B cell (primary cell): ENCODE results near the gene TECPR2. TPM values are rescaled to one million over a fixed set of nuclear protein-coding genes. Genes with fewer than 3 reads are reported as not detected.

Experiments used
- ATAC-seq: fragments of 200-7000 bp; cut with Tn5 transposase; one replicate; pipeline ENCODE4 v1.10.0; 2021; ENCODE audit warnings: low read depth, mild to moderate bottlenecking, moderate number of reproducible peaks, moderate library complexity
- CTCF ChIA-PET: fragments of 350-600 bp; sonication (Branson Sonifier 250); formaldehyde crosslinking; loops from one replicate; lab custom pipeline; 2021; ENCODE audit warnings: antibody characterized with exemption, inconsistent platforms; lab: Charles Lee
- POLR2A ChIA-PET: fragments of 350-600 bp; sonication (Branson Sonifier 250); formaldehyde crosslinking; loops from one replicate; lab custom pipeline; 2021; ENCODE audit warnings: antibody characterized with exemption; lab: Charles Lee
- DNase-seq: peaks from one replicate; pipeline ENCODE4 v3.0.0; 2013
- H2AFZ ChIP-seq: 2 replicates; pipeline ENCODE4 v1.6.1; 2012; ENCODE audit warnings: mild to moderate bottlenecking, low read depth, low read length; ENCODE audit not compliant: insufficient read depth, poor library complexity, severe bottlenecking
- H3K27ac ChIP-seq, 2 donors: 1 replicate in 1 of 2; 2 replicates in 1 of 2; pipeline ENCODE4 v1.5.1; 2012 to 2013; ENCODE audit warnings: low read length in 2 of 2, mild to moderate bottlenecking in 2 of 2, moderate library complexity in 1 of 2
- H3K27me3 ChIP-seq, 4 experiments: fragments of 200-600 bp in 1 of 4; sonication (generic) in 1 of 4; replicated peaks in 1 of 4; 1 replicate in 2 of 4; 2 replicates in 2 of 4; pipeline versions ENCODE4 v1.6.1 to v1.7.0; 2013 to 2016; ENCODE audit warnings: low read length in 3 of 4, mild to moderate bottlenecking in 2 of 4, mixed read lengths in 1 of 4, moderate library complexity in 1 of 4; ENCODE audit not compliant: insufficient read depth in 4 of 4, control insufficient read depth in 3 of 4; ENCODE audit errors: control extremely low read depth in 1 of 4
- H3K36me3 ChIP-seq, 2 experiments: replicated peaks in 1 of 2; 1 replicate in 1 of 2; 2 replicates in 1 of 2; pipeline versions ENCODE4 v1.6.1 to v1.7.1; 2013; ENCODE audit warnings: low read length in 1 of 2; ENCODE audit not compliant: insufficient read depth in 2 of 2, control insufficient read depth in 1 of 2; ENCODE audit errors: control extremely low read depth in 1 of 2, extremely low read depth in 1 of 2
- H3K4me1 ChIP-seq, 2 donors: fragments of 200-600 bp in 1 of 2; sonication (generic) in 1 of 2; 1 replicate in 1 of 2; 2 replicates in 1 of 2; pipeline versions ENCODE4 v1.5.1 to v1.6.1; 2013 to 2017; ENCODE audit warnings: low read length in 2 of 2; ENCODE audit not compliant: control insufficient read depth in 2 of 2, insufficient read depth in 2 of 2
- H3K4me2 ChIP-seq: replicated peaks from 2 replicates; pipeline ENCODE3; 2012; ENCODE audit warnings: mild to moderate bottlenecking, low read depth, low read length; ENCODE audit not compliant: poor library complexity, severe bottlenecking
- H3K4me3 ChIP-seq, 5 experiments: fragments of 200-600 bp in 1 of 5; sonication (generic) in 1 of 5; 1 replicate in 3 of 5; 2 replicates in 2 of 5; pipeline versions ENCODE4 v1.5.1 to v1.7.0; 2011 to 2016; ENCODE audit warnings: low read length in 4 of 5, mild to moderate bottlenecking in 4 of 5, low read depth in 2 of 5, control low read depth in 1 of 5, moderate library complexity in 1 of 5; ENCODE audit not compliant: insufficient read depth in 1 of 5; ENCODE audit errors: control extremely low read depth in 1 of 5, extremely low read depth in 1 of 5
- H3K79me2 ChIP-seq: fragments of 200-600 bp; sonication (generic); one replicate; pipeline ENCODE4 v1.6.0; 2016; ENCODE audit warnings: low read length; ENCODE audit not compliant: control insufficient read depth, insufficient read depth
- H3K9ac ChIP-seq: fragments of 200-600 bp; sonication (generic); 2 replicates; pipeline ENCODE4 v1.6.1; 2017; ENCODE audit warnings: mild to moderate bottlenecking, low read length, moderate library complexity
- H3K9me3 ChIP-seq, 3 donors: one replicate each; pipeline versions ENCODE4 v1.6.1 to v1.7.1; 2013; ENCODE audit warnings: low read length in 2 of 3; ENCODE audit not compliant: control insufficient read depth in 2 of 3, insufficient read depth in 1 of 3; ENCODE audit errors: control extremely low read depth in 1 of 3
- H4K20me1 ChIP-seq: 2 replicates; pipeline ENCODE4 v1.6.0; 2012; ENCODE audit warnings: mild to moderate bottlenecking, low read length; ENCODE audit not compliant: insufficient read depth, control insufficient read depth, poor library complexity, severe bottlenecking
- H3K27ac Mint-ChIP-seq: one replicate; pipeline ENCODE4 v1.8.0; 2021; ENCODE audit warnings: mixed read lengths
- H3K27me3 Mint-ChIP-seq: one replicate; pipeline ENCODE4 v1.8.0; 2021; ENCODE audit warnings: mixed read lengths
- H3K4me1 Mint-ChIP-seq: one replicate; pipeline ENCODE4 v1.8.0; 2021; ENCODE audit warnings: mixed read lengths
- H3K4me3 Mint-ChIP-seq: one replicate; pipeline ENCODE4 v1.8.0; 2021; ENCODE audit warnings: mixed read lengths
- H3K9me3 Mint-ChIP-seq: one replicate; pipeline ENCODE4 v1.8.0; 2022; ENCODE audit warnings: mixed read lengths; ENCODE audit not compliant: insufficient read depth
- EZH2 ChIP-seq: IDR thresholded peaks from 2 replicates; pipeline ENCODE4 v1.6.1; 2012; ENCODE audit warnings: borderline replicate concordance, low read depth, mild to moderate bottlenecking, moderate library complexity, low read length; ENCODE audit not compliant: insufficient read depth, poor library complexity, severe bottlenecking
- WGBS: methylation state at CpG from one replicate; pipeline ENCODE4 v1.1.5; 2013; ENCODE audit warnings: missing lambda C conversion rate; ENCODE audit not compliant: insufficient coverage; 5-methylcytosine and 5-hydroxymethylcytosine counted together
- intact Hi-C: fragments of 100-400 bp; cut with micrococcal nuclease; formaldehyde crosslinking; loops from one replicate; pipeline ENCODE4 v1.10.0; 2022
- polyA plus RNA-seq: library from polyadenylated mRNA; depleted of rRNA; stranded (reverse); fragments of >200 nt; gene quantifications from 2 replicates; pipeline ENCODE4 v1.2.3, GENCODE V29; 2012
- total RNA-seq, 2 donors: library from RNA; stranded (reverse); fragments of 120-200 nt in 1 of 2; gene quantifications; 1 replicate in 1 of 2; 2 replicates in 1 of 2; pipeline versions ENCODE4 v1.2.3 to v1.2.4, GENCODE V29; 2013 to 2022
- TF ChIP-seq, protein P1 (sequence below): fragments of 200-600 bp; IDR thresholded peaks from one replicate; pipeline ENCODE4 v1.8.0; 2022; ENCODE audit warnings: antibody characterized with exemption, mild to moderate bottlenecking

TECPR2 gene
- total and polyA plus RNA-seq, 2 donors (not counting 1 experiment from before 2014, with no cell fraction given): 4.7 to 10.8 TPM

DNA sequence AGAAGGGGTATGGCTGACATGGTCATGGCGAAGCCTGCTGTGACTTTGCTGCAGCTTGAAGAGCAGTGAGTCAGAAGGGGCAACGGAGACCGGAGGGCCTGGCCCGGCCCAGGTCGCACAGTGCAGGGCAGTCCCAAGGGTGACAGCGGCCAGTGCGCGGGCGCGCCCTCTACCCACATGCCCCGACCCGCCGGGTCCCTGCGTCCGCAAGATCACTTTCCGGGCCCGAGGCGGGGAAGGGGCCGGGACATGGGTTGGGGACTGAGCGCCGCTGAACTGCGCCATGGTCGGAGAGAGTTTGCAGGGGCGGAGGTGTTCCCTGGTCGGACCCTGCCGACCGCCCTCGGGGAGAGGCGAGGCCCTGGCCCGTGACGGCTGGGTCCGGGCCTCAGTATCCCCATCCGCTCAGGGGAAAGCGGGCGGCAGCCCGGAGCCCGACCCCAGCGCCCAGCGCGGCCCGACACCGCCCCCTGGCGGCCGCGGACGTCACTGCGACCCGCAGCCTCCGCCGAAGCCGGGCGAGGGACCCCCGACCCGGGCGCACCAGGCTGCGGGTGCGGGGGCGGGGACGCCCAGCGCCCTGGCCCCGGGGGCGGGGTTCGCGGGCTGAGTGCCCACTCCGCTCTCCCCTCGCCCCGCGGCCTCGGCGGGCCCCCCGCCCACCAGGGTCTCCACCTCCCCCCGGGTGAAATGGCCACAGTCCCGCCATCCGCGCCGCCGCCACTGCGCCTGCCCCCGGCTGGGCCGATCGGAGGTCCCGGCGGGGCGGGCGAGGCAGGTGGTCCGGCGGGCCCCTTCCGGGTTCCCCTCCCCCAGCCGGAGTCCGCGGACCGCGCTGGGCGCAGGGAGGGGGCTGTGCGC, 154.0 kb downstream of the TECPR2 start:
- H3K9ac ChIP-seq: peak overlapping the region; percentile 72
- H3K27ac ChIP-seq: no peak overlapping the region
- CTCF ChIA-PET: interaction anchor here (0.8 to 7.3 kb wide), 16 partner anchors 8 to 203 kb away, joined by 3 to 118 read pairs (median 4); no protein-coding TSS in a partner anchor
- ATAC-seq (peak; percentile 89), DNase-seq (peak; percentile 74)
- peak overlapping the region; percentile 97 for H3K4me2 ChIP-seq
- H3K9me3 Mint-ChIP-seq: no peaks in the 10 kb centered on the region
- intact Hi-C loops: loop anchor here (5.0 kb wide), 1 partner anchor 554 kb away; the partner anchor contains the start of gene DYNC1H1
- peak overlapping the region in 4 of 5 experiments; percentile 33 to 64 (median 54) for H3K4me3 ChIP-seq
- peaks cover 0 to 3% (median 0%) of the 10 kb centered on the region in 3 donors for H3K9me3 ChIP-seq
- H3K4me3 Mint-ChIP-seq: peak overlapping the region; percentile 88
- TF ChIP-seq, protein P1, sequence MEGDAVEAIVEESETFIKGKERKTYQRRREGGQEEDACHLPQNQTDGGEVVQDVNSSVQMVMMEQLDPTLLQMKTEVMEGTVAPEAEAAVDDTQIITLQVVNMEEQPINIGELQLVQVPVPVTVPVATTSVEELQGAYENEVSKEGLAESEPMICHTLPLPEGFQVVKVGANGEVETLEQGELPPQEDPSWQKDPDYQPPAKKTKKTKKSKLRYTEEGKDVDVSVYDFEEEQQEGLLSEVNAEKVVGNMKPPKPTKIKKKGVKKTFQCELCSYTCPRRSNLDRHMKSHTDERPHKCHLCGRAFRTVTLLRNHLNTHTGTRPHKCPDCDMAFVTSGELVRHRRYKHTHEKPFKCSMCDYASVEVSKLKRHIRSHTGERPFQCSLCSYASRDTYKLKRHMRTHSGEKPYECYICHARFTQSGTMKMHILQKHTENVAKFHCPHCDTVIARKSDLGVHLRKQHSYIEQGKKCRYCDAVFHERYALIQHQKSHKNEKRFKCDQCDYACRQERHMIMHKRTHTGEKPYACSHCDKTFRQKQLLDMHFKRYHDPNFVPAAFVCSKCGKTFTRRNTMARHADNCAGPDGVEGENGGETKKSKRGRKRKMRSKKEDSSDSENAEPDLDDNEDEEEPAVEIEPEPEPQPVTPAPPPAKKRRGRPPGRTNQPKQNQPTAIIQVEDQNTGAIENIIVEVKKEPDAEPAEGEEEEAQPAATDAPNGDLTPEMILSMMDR: peak; percentile 96
- no peak for TF ChIP-seq EZH2
- H3K27me3 ChIP-seq: peaks cover 0 to 30% (median 3%) of the 10 kb centered on the region in 4 experiments
- H3K4me1 Mint-ChIP-seq: peaks cover 7% of the 10 kb centered on the region
- peak overlapping the region; percentile 68 for H3K27ac Mint-ChIP-seq
- POLR2A ChIA-PET: interaction anchor here (0.6 to 0.7 kb wide), 2 partner anchors 508 to 588 kb away, joined by 7 read pairs; no protein-coding TSS in a partner anchor
- H3K27me3 Mint-ChIP-seq: peaks cover 15% of the 10 kb centered on the region
- H4K20me1 ChIP-seq: no peaks in the 10 kb centered on the region
- peaks cover 10 to 12% of the 10 kb centered on the region in 2 donors for H3K4me1 ChIP-seq
- H3K36me3 ChIP-seq: no peaks in the 10 kb centered on the region
- peak overlapping the region; percentile 84 for H2AFZ ChIP-seq
- WGBS: under 1% methylated on average over 95 of the region's 95 CpGs
- H3K79me2 ChIP-seq: no peaks in the 10 kb centered on the region
